ENCODE data around the gene GAN. TPM values are rescaled to one million over a fixed set of nuclear protein-coding genes. Genes with fewer than 3 reads are reported as not detected.

GAN gene
- total and polyA plus RNA-seq, 3 donors from 2014 or later: 2.4 to 10.9 (median 10.7) TPM

DNA sequence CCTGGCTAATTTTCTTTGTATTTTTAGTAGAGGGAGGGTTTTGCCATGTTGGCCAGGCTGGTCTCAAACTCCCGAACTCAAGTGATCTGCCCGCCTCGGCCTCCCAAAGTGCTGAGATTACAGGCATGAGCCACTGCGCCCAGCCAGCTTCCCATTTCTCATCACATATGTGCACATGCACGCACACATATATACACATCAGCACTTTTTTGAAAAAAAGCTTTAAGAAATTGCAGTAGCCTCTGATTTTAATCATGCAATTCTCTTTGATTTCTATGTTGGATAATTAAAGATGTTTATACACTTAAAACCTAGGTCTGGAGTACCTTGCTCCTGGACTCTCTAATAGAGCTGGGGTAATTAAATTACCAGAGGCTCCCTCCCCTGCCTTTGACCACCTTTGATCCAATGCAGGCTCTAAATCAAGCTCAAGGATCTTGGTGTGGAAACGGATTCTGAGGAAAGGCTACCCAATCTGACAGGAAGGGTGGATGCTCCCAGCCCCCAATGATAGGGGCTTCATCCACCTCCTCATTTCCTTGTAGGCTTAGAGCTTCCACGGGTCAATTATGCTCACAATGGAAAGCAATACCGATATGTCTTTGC lies 29.7 kb upstream of the GAN start:
- intact Hi-C loops (cut with DNase I; ENCODE audit: low total_unique reads): no loop called here
- TF ChIP-seq, protein P1, sequence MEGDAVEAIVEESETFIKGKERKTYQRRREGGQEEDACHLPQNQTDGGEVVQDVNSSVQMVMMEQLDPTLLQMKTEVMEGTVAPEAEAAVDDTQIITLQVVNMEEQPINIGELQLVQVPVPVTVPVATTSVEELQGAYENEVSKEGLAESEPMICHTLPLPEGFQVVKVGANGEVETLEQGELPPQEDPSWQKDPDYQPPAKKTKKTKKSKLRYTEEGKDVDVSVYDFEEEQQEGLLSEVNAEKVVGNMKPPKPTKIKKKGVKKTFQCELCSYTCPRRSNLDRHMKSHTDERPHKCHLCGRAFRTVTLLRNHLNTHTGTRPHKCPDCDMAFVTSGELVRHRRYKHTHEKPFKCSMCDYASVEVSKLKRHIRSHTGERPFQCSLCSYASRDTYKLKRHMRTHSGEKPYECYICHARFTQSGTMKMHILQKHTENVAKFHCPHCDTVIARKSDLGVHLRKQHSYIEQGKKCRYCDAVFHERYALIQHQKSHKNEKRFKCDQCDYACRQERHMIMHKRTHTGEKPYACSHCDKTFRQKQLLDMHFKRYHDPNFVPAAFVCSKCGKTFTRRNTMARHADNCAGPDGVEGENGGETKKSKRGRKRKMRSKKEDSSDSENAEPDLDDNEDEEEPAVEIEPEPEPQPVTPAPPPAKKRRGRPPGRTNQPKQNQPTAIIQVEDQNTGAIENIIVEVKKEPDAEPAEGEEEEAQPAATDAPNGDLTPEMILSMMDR (IDR thresholded peaks at IDR 0.05): no peak
- no peak for TF ChIP-seq POLR2A (IDR thresholded peaks at IDR 0.05)
- Histone ChIP-seq H3K4me1 (no peaks in the 10 kb centered on the region), H3K36me3 (ENCODE audit: low read depth, missing control alignments) (no peaks in the 10 kb centered on the region), H3K9me3 (no peaks in the 10 kb centered on the region), H3K27ac (no peak overlapping the region), H3K4me3 (no peak overlapping the region), H3K27me3 (no peaks in the 10 kb centered on the region)
- no peak for DNase-seq
- WGBS, 2 donors: 74 to 82% methylated on average over 8 of the region's 8 CpGs

DNA sequence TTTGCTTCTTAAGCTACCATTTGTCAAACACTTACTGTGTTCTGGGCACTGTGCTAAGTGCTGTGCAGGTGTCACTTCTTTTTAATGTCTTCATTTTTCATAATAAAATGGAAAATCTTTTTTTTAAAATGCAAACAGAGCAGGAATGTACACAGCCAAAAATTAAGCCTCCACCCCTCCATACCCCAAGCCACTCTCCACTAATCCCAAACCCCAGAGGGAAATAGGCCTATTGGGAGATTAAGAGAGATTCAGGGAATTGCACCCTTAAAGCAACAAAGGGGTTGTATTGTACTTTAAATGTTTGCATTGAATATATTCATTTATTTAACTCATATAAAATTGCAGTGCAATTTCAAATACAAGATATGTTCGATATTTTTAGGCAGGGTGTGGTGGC lies 28.6 kb upstream of the GAN start:
- 89 to 98% methylated on average over 1 of the region's 1 CpG for WGBS, 2 donors

DNA sequence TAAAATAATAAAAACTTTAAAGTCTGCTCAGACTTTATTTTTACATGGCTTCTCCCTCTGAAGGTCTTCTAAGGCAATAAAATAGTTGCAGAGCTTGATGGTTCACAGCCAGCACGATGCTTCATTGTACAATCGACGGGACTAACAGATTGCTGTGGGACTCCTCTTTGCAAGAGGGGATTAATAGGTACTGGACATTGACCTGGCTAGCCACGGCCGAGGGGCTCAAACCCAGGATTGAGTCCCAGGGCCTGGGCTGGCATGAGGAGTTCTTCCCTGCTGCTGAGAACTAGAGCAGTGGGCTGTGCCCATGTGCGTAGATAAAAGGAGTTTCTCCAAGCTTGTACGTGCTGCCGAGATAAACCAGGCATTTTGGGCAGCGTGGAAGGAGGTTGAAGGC lies 23.6 kb upstream of the GAN start:
- Histone ChIP-seq H3K36me3 (ENCODE audit: low read depth, missing control alignments) (no peaks in the 10 kb centered on the region), H3K27me3 (no peaks in the 10 kb centered on the region), H3K27ac (no peak overlapping the region), H3K4me1 (no peaks in the 10 kb centered on the region), H3K9me3 (no peaks in the 10 kb centered on the region), H3K4me3 (no peak overlapping the region)
- DNase-seq: no peak
- WGBS, 2 donors: 83% methylated on average over 9 of the region's 9 CpGs
- TF ChIP-seq POLR2A (IDR thresholded peaks at IDR 0.05): no peak
- TF ChIP-seq, protein P1 (IDR thresholded peaks at IDR 0.05): no peak
- intact Hi-C loops (cut with DNase I; ENCODE audit: low total_unique reads): no loop called here

More for the DNA sequence above, 28.6 kb upstream of the GAN start:
- Histone ChIP-seq H3K27me3 (no peaks in the 10 kb centered on the region), H3K27ac (no peak overlapping the region), H3K36me3 (ENCODE audit: low read depth, missing control alignments) (no peaks in the 10 kb centered on the region), H3K4me1 (no peaks in the 10 kb centered on the region), H3K4me3 (no peak overlapping the region), H3K9me3 (no peaks in the 10 kb centered on the region)
- intact Hi-C loops (cut with DNase I; ENCODE audit: low total_unique reads): no loop called here
- no peak for TF ChIP-seq POLR2A (IDR thresholded peaks at IDR 0.05)
- TF ChIP-seq, protein P1 (IDR thresholded peaks at IDR 0.05): no peak
- DNase-seq: no peak

DNA sequence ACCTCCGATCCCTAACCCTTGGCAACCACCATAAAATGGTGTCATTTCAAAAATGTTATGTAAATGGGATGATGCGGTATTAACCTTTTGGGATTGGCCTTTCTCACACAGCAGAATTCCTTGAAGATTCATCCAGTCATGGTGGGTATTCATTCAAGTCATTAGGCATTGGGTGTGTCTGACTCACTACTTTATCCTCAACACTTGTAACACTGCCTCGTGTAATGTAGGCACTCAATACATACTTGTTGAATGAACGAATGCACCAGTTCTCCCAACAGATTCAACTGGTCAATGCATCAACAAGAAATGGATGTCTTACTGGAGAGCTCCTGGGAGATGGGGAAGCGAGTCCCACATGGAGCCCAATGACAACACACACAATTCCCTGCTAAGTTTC lies 21.8 kb upstream of the GAN start:
- no peak for DNase-seq
- H3K4me3 ChIP-seq: no peak overlapping the region
- intact Hi-C loops (cut with DNase I; ENCODE audit: low total_unique reads): no loop called here
- H3K27ac ChIP-seq: no peak overlapping the region
- 87 to 91% methylated on average over 5 of the region's 5 CpGs for WGBS, 2 donors
- H3K36me3 ChIP-seq (ENCODE audit: low read depth, missing control alignments): no peaks in the 10 kb centered on the region
- H3K27me3 ChIP-seq: no peaks in the 10 kb centered on the region
- TF ChIP-seq POLR2A (IDR thresholded peaks at IDR 0.05): no peak
- TF ChIP-seq, protein P1 (IDR thresholded peaks at IDR 0.05): no peak
- H3K4me1 ChIP-seq: no peaks in the 10 kb centered on the region
- H3K9me3 ChIP-seq: no peaks in the 10 kb centered on the region

Measured in testis (tissue), 3 donors.